IMR-90 (cell line): ENCODE results near the gene GNAT1. TPM values are rescaled to one million over a fixed set of nuclear protein-coding genes. Genes with fewer than 3 reads are reported as not detected.

Experiments
- ATAC-seq: fragments of 200-7000 bp; cut with Tn5 transposase; 2 replicates; pipeline ENCODE4 v1.9.1; 2020; ENCODE audit warnings: low read depth, mild to moderate bottlenecking, moderate library complexity
- BruUV-seq: library from RNA; stranded (reverse); fragments of 400-500 nt; replicated peaks from 2 replicates; lab custom pipeline; 2021; lab: Mats Ljungman, UMichigan
- CTCF ChIA-PET: fragments of 300-600 bp; formaldehyde crosslinking; extraction: SDS; loops from one replicate; lab custom pipeline; 2021; ENCODE audit warnings: antibody characterized with exemption; lab: Yijun Ruan, JAX
- POLR2A ChIA-PET: fragments of 300-600 bp; sonication (Branson Sonifier 250); formaldehyde crosslinking; loops from one replicate; lab custom pipeline; 2022; ENCODE audit warnings: antibody characterized with exemption; ENCODE audit not compliant: unreplicated experiment; lab: Charles Lee
- DNase-seq: peaks from one replicate; pipeline ENCODE4 v3.0.0; 2013
- H2AFZ ChIP-seq: replicated peaks from 2 replicates; pipeline ENCODE3; 2013; ENCODE audit warnings: low read length, mild to moderate bottlenecking; ENCODE audit not compliant: poor library complexity
- H2AK5ac ChIP-seq: 2 replicates; pipeline ENCODE4 v1.6.1; 2013; ENCODE audit warnings: low read depth, low read length, inconsistent platforms
- H2AK9ac ChIP-seq: replicated peaks from 2 replicates; pipeline ENCODE3; 2013; ENCODE audit warnings: mild to moderate bottlenecking, low read depth, low read length, moderate library complexity; ENCODE audit not compliant: poor library complexity
- H2BK120ac ChIP-seq: 2 replicates; pipeline ENCODE4 v1.6.1; 2013; ENCODE audit warnings: low read depth, low read length, inconsistent platforms
- H2BK15ac ChIP-seq: 3 replicates; pipeline ENCODE4 v1.6.1; 2013; ENCODE audit warnings: low read depth, low read length, inconsistent platforms
- H2BK20ac ChIP-seq: 2 replicates; pipeline ENCODE4 v1.6.1; 2013; ENCODE audit warnings: low read depth, mild to moderate bottlenecking, inconsistent platforms, low read length, moderate library complexity
- H2BK5ac ChIP-seq: 2 replicates; pipeline ENCODE4 v1.6.1; 2013; ENCODE audit warnings: mild to moderate bottlenecking, low read depth, low read length, inconsistent platforms; ENCODE audit not compliant: poor library complexity, severe bottlenecking
- H3K14ac ChIP-seq: replicated peaks from 2 replicates; pipeline ENCODE4 v1.6.1; 2013; ENCODE audit warnings: low read depth, low read length, inconsistent platforms
- H3K18ac ChIP-seq: 2 replicates; pipeline ENCODE4 v1.6.1; 2013; ENCODE audit warnings: low read depth, low read length, control low read depth
- H3K23ac ChIP-seq: 2 replicates; pipeline ENCODE4 v1.6.1; 2013; ENCODE audit warnings: low read depth, low read length, inconsistent platforms
- H3K27ac ChIP-seq: 2 replicates; pipeline ENCODE4 v1.5.1; 2013; ENCODE audit warnings: mild to moderate bottlenecking, control low read depth, low read length; ENCODE audit not compliant: insufficient read depth
- H3K27me3 ChIP-seq: 2 replicates; pipeline ENCODE4 v1.6.1; 2013; ENCODE audit warnings: low read length; ENCODE audit not compliant: control insufficient read depth, insufficient read depth
- H3K36me3 ChIP-seq: 2 replicates; pipeline ENCODE4 v1.6.1; 2013; ENCODE audit warnings: low read length, mixed read lengths; ENCODE audit not compliant: control insufficient read depth, insufficient read depth
- H3K4ac ChIP-seq: 2 replicates; pipeline ENCODE4 v1.6.1; 2013; ENCODE audit warnings: low read depth, low read length, inconsistent platforms
- H3K4me1 ChIP-seq: 2 replicates; pipeline ENCODE4 v1.6.1; 2013; ENCODE audit warnings: low read length, mixed read lengths; ENCODE audit not compliant: control insufficient read depth, insufficient read depth
- H3K4me2 ChIP-seq: 2 replicates; pipeline ENCODE4 v1.6.1; 2013; ENCODE audit warnings: low read depth, mild to moderate bottlenecking, control low read depth, low read length, moderate library complexity
- H3K4me3 ChIP-seq: 2 replicates; pipeline ENCODE4 v1.5.1; 2013; ENCODE audit warnings: low read depth, mild to moderate bottlenecking, control low read depth, low read length, moderate library complexity; ENCODE audit not compliant: insufficient read depth
- H3K56ac ChIP-seq: 2 replicates; pipeline ENCODE4 v1.6.1; 2013; ENCODE audit warnings: low read length, inconsistent platforms; ENCODE audit not compliant: insufficient read depth; ENCODE audit errors: extremely low read depth
- H3K79me1 ChIP-seq, 2 experiments: 2 replicates each; pipeline ENCODE4 v1.6.1; 2013; ENCODE audit warnings: low read length in 2 of 2, inconsistent platforms in 1 of 2, low read depth in 1 of 2
- H3K9ac ChIP-seq: 2 replicates; pipeline ENCODE4 v1.6.1; 2013; ENCODE audit warnings: low read depth, low read length, control low read depth
- H3K9me1 ChIP-seq: 2 replicates; pipeline ENCODE4 v1.6.1; 2013; ENCODE audit warnings: low read length, inconsistent platforms; ENCODE audit not compliant: insufficient read depth
- H3K9me3 ChIP-seq: 2 replicates; pipeline ENCODE4 v1.6.1; 2013; ENCODE audit warnings: low read length; ENCODE audit not compliant: control insufficient read depth, insufficient read depth
- H4K20me1 ChIP-seq: 2 replicates; pipeline ENCODE4 v1.6.1; 2013; ENCODE audit warnings: low read length, inconsistent platforms; ENCODE audit not compliant: insufficient read depth
- H4K5ac ChIP-seq: 2 replicates; pipeline ENCODE4 v1.6.1; 2013; ENCODE audit warnings: mild to moderate bottlenecking, low read depth, low read length, control low read depth
- H4K8ac ChIP-seq, 2 experiments: 2 replicates each; pipeline ENCODE4 v1.6.1; 2013; ENCODE audit warnings: low read depth in 2 of 2, low read length in 2 of 2, control low read depth in 1 of 2, inconsistent platforms in 1 of 2
- H4K91ac ChIP-seq: 2 replicates; pipeline ENCODE4 v1.6.1; 2013; ENCODE audit warnings: low read depth, low read length, inconsistent platforms; ENCODE audit not compliant: insufficient read depth
- BHLHE40 ChIP-seq: fragments of 150-350 bp; IDR thresholded peaks from 2 replicates; pipeline ENCODE4 v1.6.1; 2016; ENCODE audit warnings: mild to moderate bottlenecking, low read depth, low read length
- CTCF ChIP-seq: conservative IDR thresholded peaks from 2 replicates; pipeline ENCODE4 v1.5.1; 2012; ENCODE audit warnings: mild to moderate bottlenecking, low read depth, low read length, improper control_type of control experiment
- ELK1 ChIP-seq: fragments of 150-350 bp; IDR thresholded peaks from 2 replicates; pipeline ENCODE4 v1.6.1; 2016; ENCODE audit warnings: low read depth, mild to moderate bottlenecking, low read length, moderate library complexity, borderline replicate concordance
- POLR2A ChIP-seq: IDR thresholded peaks from 2 replicates; pipeline ENCODE4 v1.6.1; 2012; ENCODE audit warnings: mild to moderate bottlenecking, low read depth, low read length
- RAD21 ChIP-seq: IDR thresholded peaks from 2 replicates; pipeline ENCODE4 v1.6.1; 2012; ENCODE audit warnings: low read length, improper control_type of control experiment
- RFX5 ChIP-seq: IDR thresholded peaks from 2 replicates; pipeline ENCODE4 v1.8.0; 2012; ENCODE audit warnings: low read depth, mild to moderate bottlenecking, low read length, moderate library complexity
- SMC3 ChIP-seq: fragments of 150-350 bp; IDR thresholded peaks from 2 replicates; pipeline ENCODE4 v1.6.1; 2016; ENCODE audit warnings: low read depth, mild to moderate bottlenecking, antibody characterized with exemption, low read length, moderate library complexity
- WGBS, 2 experiments: methylation state at CpG; one replicate each; pipeline versions ENCODE4 v1.1.5 to v1.1.7; 2013; ENCODE audit warnings: missing lambda C conversion rate in 2 of 2; ENCODE audit not compliant: insufficient read length in 1 of 2; ENCODE audit errors: extremely low coverage in 2 of 2; 5-methylcytosine and 5-hydroxymethylcytosine counted together
- dilution Hi-C: fragments of 300-500 bp; cut with HindIII; formaldehyde crosslinking; loops from one replicate; pipeline ENCODE4 v1.14.3; 2018; ENCODE audit warnings: low sequenced_read_pairs; ENCODE audit not compliant: unreplicated experiment
- in situ Hi-C: fragments of 300-500 bp; cut with MboI; formaldehyde crosslinking; loops from 3 replicates; pipeline ENCODE4 v1.14.3; 2019; ENCODE audit warnings: low sequenced_read_pairs, inconsistent platforms, mixed read lengths
- intact Hi-C: fragments of 100-400 bp; cut with micrococcal nuclease; formaldehyde crosslinking; loops from 2 replicates; pipeline ENCODE4 v1.10.0; 2022
- polyA plus RNA-seq, 3 experiments: library from polyadenylated mRNA; depleted of rRNA; stranded (reverse); fragments of >200 nt; gene quantifications; 2 replicates each; pipeline ENCODE4 v1.2.3, GENCODE V29; 2012; ENCODE audit warnings: low replicate concordance in 1 of 3
- total RNA-seq: library from RNA; depleted of rRNA; stranded (reverse); fragments of >200 nt; gene quantifications from 2 replicates; pipeline ENCODE4 v1.2.3, GENCODE V29; 2012
- TF ChIP-seq, protein P1 (sequence below): fragments of 150-350 bp; IDR thresholded peaks from 2 replicates; pipeline ENCODE4 v1.6.1; 2017; ENCODE audit warnings: mild to moderate bottlenecking, antibody characterized with exemption, low read length, low read depth

The GNAT1 gene
- total and polyA plus RNA-seq, 2 of the 4 experiments (the other 2 are of a cell fraction): not detected

GRCh38 chr3:50189274-50189673 lies 2.1 kb upstream of the GNAT1 start:
- H4K20me1 ChIP-seq: peaks cover 4% of the 10 kb centered on the region; the same call in 1 of the 2 replicates
- no peak overlapping the region for H3K23ac ChIP-seq
- H3K27ac ChIP-seq: no peak overlapping the region
- H2AK5ac ChIP-seq: 0 out of 2 replicates have a peak overlapping the region, but pooled peaks have one; percentile 15
- POLR2A ChIA-PET: no interaction called here
- no peaks in the 10 kb centered on the region for H3K9me1 ChIP-seq
- no peak overlapping the region for H3K14ac ChIP-seq
- no peak overlapping the region for H3K4ac ChIP-seq
- peaks cover 13% of the 10 kb centered on the region; the same call in 1 of the 2 replicates for H3K27me3 ChIP-seq
- no peak overlapping the region for H2BK20ac ChIP-seq
- no peak overlapping the region for H3K56ac ChIP-seq
- CTCF ChIA-PET: interaction anchor here (0.5 to 1.3 kb wide), 8 partner anchors 17 to 88 kb away, joined by 3 to 10 read pairs (median 3); no protein-coding TSS in a partner anchor
- dilution Hi-C loops (no loop called here), in situ Hi-C loops (no loop called here), intact Hi-C loops (loop anchor here (1.0 kb wide), 2 partner anchors 34 to 68 kb away; partner anchors contain the start of gene SEMA3F)
- no peak overlapping the region for H2BK5ac ChIP-seq
- H3K4me1 ChIP-seq: no peaks in the 10 kb centered on the region
- no peak overlapping the region for H4K91ac ChIP-seq
- H3K79me1 ChIP-seq: no peaks in the 10 kb centered on the region
- no peak overlapping the region for H3K9ac ChIP-seq
- no peaks in the 10 kb centered on the region for H3K9me3 ChIP-seq
- no TSS peak for BruUV-seq
- no peak overlapping the region for H2BK120ac ChIP-seq
- no CpG with 5 or more reads among the region's 5 CpGs for WGBS, 2 experiments
- peak overlapping the region; percentile 93 for H2AK9ac ChIP-seq
- TF ChIP-seq, protein P1, sequence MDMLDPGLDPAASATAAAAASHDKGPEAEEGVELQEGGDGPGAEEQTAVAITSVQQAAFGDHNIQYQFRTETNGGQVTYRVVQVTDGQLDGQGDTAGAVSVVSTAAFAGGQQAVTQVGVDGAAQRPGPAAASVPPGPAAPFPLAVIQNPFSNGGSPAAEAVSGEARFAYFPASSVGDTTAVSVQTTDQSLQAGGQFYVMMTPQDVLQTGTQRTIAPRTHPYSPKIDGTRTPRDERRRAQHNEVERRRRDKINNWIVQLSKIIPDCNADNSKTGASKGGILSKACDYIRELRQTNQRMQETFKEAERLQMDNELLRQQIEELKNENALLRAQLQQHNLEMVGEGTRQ: no peak
- TF ChIP-seq POLR2A (peak; percentile 53; the same call in 1 of the 2 replicates), BHLHE40 (0 out of 2 replicates have a peak, but pooled peaks have one; percentile 9), RFX5 (no peak), RAD21 (peak; percentile 99), SMC3 (peak; percentile 99), ELK1 (no peak), CTCF (peak; percentile 95)
- H4K5ac ChIP-seq: no peak overlapping the region
- H2BK15ac ChIP-seq: no peak overlapping the region
- ATAC-seq (peak; percentile 92), DNase-seq (peak; percentile 79)
- H3K4me3 ChIP-seq: no peak overlapping the region
- H3K18ac ChIP-seq: no peak overlapping the region
- H2AFZ ChIP-seq: peak overlapping the region; percentile 76
- peaks cover 20% of the 10 kb centered on the region; the same call in 1 of the 2 replicates for H3K36me3 ChIP-seq
- H3K4me2 ChIP-seq: no peak overlapping the region
- H4K8ac ChIP-seq: no peak overlapping the region
